ENCODE measurements around the gene TIMM10B.

Gene TIMM10B

DNA sequence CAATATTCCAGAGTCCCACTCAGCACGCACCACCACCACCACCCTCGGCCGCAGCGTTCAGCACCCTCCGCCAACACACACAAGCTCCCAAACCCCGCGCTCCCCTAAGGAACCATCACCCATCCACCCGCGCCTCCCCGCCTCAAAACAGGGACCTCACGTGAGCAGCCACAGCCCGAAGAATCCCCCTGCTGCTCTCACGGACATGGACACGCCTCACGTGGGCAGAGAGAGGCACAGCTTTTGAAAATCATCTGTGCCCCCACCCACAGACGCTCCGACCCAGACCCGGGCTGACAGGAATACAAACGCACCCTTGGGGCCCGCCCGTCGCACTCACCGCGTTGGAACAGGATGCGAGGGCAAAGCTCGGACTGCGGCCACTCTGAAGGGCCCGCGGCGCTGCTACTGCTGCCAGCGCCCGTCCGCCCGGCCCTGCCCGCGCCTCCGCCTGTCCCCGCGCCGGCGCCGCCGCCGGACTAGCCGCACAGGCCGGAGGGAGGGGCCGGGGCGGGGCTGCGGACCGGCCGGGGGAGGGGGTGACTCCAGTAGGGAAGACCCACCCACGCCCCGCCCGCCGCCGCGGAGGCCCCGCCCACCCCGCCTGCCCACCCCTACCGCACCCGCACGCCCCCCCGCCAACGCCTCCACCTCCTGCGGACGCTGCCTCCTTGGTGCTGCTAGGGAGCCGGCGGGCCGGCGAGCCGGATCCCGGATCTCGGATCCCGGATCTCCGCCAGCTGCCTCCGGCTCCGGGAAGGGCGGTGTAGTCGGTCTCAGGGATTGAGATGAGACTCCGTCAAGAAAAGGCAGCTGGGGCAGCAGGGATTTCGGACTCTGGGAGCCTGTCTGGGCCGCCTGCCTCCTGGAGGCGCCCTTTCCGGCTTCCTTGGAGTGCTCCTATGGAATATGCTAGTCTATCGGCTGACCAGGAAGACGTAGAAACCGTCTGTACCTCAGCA, 7.6 kb upstream of the TIMM10B start, which contains the start of gene TRIM3:
Gene TRIM3 (minus strand): TSS at position 491 of the 962 bp plus-strand sequence. CDS start 8,246 bp downstream, outside the sequence.
- peak; percentile 72 for DNase-seq

DNA sequence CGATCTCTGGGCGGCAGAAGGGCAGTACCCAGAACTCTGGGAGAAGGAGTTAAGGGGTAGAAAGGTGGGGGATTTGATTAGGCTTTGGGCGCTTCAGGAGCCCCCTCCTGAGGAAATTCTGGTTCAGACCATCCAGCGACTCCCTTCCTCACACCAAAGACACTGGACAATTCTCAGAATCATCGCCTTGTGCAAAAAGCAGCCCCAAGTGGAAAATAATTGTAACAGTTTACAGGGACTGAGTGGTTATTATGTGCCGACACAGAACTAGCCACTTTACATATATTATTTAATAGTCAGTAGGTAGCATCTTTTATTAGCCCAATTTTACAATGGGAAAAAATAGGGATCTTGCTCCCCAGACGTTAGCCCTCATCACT, 6.9 kb upstream of the TIMM10B start:
- no peak for DNase-seq

DNA sequence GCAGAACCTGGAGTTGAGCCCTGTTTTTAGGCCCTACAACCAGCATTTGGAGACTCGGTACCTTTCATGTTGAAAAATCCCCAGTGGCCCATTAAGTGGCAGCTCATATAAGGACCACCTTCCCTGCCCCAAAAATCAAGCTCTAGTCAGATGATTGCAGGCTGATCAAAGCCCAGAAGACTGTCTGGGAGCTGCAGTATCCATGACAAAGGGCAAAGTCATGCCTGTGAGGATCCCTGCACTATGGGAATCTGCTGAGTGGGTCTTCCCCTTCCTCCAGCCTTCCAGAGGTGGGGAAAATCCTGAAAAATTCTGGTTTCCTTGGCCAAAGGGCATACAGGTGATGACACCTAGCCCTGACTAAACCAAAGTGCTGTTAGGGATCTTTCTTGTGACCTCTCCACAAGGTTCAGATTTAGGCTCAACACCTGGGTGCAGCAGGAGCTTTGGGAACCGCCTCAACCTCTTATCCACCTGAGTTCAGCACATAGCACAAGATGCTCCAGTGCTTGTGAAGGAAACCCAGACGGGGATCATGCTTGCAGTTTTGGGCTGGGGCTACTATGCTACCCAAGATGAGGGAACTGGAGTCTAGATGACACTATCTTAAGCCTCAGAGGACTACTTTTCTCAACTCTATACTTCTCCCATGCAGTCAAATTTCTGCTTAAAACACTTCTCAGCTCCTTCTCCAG, 6.3 kb upstream of the TIMM10B start:
- no peak for DNase-seq

DNA sequence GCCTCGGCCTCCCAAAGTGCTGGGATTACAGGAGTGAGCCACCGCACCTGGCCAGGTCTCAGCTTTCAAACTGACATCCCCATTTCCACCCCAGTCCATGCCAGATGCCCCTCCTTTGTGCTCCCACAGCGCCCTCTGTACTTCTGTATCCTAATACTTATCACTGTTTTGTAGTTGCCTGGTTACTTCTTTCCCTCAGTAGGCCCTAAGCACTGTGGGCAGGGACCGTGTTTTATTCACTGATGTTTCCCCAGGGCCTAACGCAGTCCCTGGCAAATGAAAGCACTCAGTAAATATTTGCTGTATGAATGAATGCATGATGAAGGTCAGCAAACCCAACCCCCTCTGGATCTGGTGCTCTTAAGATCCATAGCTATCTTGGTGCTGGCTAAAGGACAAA, 5.4 kb upstream of the TIMM10B start:
- DNase-seq = no peak

DNA sequence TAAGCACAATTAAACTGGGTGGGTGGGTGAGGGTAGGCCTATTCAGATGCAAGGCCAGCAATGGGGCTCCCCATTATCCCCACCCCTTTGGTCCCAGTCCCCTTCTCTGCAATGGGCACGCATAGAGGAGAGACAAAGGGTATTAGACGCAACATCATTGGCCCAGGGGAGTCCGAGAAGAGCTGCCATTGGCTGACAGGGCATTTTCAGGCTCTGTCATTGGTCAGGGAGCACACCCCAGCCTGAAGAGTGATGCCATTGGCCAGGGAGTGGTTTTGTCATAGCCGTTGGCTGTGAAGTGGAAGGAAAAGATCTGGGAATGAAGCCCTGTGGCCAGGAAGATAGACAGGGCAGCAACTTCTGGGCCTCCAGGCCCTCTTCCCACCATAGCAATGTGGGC, 4.7 kb upstream of the TIMM10B start:
- no peak for DNase-seq

DNA sequence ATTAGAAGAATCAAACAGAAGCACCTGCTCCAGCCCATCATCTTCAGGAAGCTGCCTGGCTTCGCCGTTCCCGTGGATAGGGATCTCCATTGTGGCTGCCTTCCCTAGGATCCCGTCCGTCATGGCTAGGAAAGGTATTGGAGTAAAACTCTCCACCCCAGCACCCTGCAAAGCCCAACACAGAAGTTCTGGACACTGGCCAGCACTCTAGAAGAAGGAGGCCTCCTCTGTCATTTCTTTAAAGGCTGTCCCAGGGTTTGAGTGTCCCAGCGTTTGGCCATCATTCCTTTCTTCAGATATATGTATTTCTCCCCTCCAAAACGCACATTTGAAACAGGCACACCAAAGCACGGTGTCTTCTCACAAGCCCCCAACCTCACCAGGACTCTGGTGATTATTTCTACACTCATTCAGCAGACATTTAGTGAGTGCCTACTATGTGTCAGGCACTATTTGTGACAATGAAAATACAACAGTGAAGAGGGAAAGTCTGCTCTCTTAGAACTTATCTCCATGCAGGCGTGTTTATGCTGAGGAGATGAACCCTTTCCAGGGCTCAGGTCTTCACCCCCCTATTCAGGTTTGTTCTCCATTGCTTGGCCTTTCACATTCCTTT, 894 bp upstream of the TIMM10B start:
- DNase-seq = no peak

DNA sequence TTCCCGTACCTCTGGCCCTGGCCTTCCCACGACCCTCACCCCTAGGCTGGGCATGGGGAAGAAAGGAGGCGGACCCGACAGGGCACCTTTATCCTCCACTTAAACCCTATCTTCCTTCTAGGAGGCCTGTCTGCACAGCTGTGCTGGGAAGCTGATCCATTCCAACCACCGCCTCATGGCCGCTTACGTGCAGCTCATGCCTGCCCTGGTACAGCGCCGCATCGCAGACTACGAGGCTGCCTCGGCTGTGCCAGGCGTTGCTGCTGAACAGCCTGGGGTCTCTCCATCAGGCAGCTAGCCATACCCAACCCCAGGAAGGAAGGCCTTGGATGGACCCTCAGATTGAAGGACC, 599 bp downstream of the TIMM10B start:
- no peak for DNase-seq

DNA sequence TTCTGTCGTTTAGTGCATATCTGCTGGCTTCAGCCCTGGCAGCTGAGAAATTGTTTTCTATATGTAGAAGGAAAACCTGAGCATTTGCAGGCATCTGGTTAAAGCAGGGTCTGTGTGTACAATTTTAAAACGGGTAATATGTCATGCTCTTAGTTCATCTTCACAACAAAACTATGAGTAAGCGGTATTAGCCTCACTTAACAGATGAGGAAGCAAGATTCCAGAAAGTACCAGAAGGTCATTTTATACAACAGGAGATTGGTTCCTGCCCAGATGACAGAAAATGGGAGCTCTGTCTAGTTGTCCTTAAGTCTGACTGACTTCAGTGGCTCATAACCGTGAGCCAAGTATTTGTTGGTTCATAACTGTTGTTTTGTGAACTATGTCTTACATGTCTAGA, 1.1 kb downstream of the TIMM10B start:
- no peak for DNase-seq

DNA sequence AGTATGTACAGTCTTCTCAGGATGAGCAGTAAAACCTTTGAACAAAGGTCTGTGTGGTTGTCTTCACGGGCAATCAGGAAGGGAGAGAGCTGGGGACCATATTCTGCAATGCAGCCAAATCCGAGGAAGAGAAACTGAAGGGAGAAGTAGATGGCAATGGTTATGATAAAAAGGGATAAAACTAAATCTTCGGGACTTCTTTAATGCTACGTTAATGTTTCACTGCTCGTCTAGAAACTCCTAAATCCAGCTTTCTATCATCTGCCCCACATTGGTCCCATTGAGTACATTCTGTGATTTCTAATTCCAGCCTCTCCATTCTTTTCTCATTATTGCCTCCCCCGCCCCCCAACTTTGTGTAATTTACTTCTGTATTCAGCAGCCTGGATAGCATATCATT, 1.7 kb downstream of the TIMM10B start:
- no peak for DNase-seq

DNA sequence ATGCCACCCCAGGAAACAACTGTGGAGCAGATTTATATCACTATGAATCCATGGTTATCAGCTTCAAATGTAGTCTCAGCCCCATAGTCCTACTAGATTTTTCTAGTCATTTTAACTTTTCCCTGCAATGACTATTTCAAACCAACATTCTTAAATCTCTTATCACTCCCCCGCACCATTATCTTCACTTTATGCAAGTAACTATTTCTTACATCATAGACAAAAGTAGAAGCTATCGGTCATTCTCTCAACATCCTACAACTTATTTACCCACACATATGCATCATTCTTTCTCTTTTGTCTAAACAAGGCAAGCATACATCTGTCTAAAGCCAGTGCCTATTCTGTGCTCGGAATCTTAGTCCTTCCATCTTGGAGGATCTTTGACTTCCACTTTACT, 4.4 kb downstream of the TIMM10B start:
- DNase-seq = no peak

DNA sequence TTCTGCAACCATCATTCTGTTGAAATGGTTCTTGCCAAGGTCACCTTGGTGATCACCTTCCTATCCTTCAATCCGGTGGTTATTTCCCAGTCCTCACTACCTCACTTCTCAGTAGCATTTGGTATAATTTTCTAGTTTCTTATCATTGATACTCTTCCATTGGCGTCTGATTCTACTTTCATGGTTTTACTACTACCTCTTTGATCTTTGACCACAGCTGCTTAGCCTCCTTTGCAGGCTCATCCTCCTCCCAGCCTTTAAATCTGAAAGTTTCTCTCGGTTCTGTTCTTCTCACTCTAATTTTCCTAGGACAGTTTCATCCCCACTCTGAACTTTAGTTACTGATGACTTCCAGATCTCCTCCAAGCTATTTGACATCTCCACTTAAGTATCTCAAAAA, 5.0 kb downstream of the TIMM10B start:
- DNase-seq = no peak

DNA sequence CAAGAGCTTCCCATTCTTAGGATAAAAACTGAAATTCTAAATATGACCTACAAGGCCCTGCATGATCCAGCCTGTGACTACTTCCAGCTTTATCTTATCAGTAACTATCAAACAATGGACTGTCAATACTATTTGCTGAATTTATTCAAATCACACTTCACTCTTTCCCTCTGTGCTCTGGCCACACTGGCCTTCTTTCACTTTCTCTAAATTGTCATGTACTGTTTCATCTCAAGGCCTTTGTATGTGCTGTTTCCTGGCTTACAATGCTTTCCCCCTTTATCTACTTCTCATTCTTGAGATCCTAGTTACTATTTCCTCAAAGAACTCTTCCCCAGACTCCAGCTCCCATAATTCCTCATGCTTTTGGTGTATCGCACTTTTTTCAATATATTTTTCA, 5.6 kb downstream of the TIMM10B start:
- no peak for DNase-seq

DNA sequence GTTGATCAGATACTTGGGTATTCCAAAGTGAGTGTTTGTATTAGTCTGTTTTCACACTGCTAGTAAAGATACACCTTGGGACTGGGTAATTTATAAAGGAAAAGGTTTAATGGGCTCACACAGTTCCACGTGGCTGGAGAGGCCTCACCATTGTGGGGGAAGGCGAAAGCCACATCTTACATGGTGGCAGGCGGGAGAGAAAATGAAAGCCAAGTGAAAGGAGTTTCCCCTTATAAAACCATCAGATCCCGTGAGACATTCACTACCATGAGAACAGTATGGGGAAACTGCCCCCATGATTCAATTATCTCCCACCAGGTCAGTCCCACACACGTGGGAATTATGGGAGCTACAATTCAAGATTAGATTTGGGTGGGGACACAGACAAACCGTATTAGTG, 7.0 kb downstream of the TIMM10B start:
- no peak for DNase-seq

DNA sequence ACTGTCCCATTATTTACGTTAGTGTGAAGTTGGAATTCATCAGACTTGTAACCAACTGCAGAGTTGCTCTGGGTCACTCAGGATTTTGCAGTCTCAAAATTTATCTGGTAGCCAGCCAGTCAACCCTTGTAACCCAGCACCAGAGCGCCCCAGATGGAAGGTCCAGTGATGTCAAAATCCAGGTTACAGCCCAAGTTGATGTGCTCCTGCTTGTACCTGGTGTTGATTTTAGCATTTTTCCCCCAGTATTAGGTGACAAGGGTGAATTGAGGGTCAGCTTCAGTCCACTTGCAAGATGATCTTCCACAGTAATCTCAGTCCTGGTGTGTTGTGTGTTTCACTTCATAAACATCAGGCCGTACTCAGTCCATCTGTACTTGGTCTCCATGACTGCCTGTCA, 7.5 kb downstream of the TIMM10B start:
- DNase-seq = no peak

DNA sequence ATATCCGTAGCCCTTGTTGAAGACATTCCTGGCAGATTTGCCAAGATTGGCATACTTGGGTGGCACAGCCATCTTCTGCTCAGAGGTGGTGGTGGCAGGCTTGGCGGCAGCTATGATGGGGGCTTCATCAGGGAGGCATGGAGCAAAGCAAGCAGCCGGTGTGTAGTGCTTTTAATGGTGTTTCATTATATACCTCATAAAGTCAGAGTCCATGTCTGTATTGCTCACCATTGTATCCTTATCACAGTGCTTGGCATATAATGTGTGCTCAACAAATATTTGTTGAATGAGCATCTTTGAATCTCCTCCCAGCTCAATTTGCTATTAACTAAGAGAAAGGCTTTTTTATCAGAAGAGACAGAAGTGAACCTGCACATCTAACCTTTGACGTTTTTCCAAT, 8.0 kb downstream of the TIMM10B start:
- DNase-seq = no peak

DNA sequence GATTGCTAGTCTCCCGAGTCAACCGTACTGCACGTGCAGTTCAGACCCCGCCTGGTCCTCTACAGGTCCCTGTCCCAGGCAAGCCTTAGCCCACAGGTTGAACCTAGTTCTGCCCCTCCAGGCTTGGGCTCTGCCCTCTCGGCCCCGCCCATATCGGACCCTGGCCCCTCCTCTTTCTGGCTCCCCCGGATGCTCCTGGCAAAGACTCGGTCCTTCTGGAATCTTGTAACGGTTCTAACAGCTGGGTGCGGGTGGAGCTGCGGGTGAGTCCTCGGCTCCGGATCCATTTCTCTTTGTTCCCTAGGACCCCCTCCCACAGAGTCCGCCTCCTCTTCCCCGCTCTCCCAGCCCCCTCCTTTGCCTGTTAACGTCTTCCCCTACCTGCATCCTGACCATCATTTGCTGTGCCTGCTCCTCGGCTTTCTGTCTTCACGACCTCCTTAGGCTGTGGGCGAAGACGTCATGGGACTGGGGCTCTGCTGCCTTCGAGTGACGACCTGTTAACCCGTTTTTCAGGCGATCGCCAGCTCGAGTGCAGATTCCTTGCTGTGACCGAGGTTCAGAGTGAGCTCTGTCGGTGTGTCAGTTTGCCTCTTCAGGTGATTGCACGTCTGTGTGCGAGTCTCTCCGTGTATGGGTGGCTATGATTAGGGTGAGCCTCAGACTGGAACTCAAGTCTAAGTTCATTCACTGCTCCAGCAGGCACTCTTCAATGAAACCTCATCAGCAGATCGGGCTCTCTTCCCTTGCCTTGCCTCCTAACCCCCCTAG, 16.0 kb downstream of the TIMM10B start, which contains the start of gene DNHD1:
Gene DNHD1 (plus strand): TSS at position 212 of the 771 bp plus-strand sequence. CDS start 936 bp downstream, outside the sequence.
- DNase-seq = no peak

DNA sequence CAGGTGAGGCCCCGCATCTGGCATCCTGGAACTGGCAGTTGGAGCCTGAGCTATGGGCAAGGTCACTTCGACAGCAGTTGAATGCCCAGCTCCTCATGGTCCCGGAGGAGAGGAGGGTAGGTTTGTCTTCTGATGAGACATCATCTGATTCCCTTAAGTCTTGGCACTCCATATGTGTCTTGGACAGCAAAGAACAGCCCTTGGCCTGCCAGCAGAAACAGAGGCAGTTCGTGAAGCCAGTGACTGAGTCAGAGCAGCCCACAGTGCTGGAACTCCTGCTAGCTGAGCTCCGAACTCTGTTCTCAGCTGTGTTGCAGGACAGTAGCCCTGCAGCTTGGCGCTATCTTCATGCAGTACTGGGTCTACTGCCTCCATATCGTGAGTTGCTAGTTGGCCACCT, 16.8 kb downstream of the TIMM10B start:
- no peak for DNase-seq

DNA sequence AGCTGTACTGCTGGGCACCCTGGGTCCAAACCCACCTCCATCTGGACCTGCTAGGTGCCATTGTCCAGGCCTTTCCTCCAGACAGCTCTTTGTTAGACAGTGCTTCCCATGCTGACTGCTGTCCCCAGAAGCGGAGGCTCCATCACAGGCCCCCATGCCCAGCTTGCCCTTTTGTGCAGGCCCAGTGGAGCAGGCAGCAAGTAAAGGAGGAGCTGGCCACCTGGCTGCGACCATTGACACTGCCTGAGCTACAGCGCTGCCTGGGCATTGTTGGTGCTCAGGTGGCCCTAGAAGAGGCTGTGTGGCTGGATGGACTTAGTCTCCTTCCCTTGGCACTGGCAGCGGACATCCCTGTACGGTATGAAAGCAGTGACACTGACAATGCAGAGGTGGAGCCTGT, 17.2 kb downstream of the TIMM10B start:
- DNase-seq = no peak

DNA sequence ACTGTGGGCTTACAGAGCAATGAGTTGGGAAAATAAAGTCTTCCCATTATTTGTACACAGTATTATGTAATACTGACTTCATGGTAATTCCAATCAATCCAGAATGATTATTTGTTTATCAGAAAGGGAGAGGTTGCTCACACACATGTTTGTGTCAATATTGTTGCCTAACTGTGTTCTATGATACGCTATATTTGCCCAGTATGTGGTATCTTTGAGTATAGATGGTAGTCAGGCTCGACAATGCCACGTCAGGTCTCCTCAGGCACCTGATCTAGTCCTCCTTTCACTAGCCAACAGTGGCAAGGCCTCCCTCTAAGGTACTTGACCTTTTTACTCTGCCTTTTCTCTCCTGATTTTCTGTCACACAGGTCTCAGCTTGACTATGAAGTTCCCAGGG, 21.1 kb downstream of the TIMM10B start:
- no peak for DNase-seq

DNA sequence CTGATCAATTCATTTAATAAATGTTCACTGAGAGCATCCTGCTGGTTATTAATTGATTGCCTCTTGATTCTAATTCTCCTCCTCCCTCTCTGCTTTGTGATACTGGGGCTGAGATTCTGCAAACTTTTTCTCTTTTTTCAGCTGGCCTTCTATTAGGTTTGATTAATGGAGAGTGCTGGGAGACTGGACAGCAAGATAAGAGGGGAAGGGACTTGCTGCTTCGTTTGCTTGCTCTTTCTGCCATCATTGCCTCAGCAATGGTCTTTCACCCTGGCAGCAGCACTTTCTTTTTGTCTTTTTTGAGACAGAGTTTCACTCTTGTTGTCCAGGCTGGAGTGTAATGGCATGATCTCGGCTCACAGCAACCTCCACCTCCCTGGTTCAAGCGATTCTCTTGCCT, 22.9 kb downstream of the TIMM10B start:
- no peak for DNase-seq

DNA sequence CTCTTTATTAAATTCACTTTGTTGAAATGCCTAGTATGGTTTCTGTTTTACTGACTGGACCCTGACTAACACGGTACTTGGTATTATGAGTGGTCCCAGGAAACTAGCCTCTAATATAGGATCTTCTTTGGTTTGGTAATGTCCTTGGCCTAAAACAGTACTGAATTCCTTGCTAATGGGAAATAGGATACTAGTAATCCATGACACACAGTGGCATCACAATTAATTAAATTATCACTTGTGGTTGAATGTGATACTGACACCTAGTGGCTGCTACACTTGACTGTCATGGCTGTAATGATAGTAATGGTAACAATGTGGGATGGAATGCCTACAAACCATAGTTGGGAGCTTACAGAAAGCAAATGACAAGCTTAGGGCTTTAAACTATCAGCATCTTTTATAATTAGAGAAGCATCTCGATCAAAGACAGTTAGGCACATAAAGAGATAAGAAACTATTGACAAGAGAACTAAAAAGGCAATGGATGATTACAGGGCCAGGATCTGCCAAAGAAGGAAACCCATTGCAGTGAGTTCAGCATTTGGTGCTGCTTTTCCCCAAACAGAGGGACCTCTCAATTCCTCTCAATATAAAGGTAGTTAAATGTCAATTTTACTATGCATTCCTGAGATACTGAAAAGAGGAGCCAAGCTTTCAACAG, 24.4 kb downstream of the TIMM10B start:
- no peak for DNase-seq

DNA sequence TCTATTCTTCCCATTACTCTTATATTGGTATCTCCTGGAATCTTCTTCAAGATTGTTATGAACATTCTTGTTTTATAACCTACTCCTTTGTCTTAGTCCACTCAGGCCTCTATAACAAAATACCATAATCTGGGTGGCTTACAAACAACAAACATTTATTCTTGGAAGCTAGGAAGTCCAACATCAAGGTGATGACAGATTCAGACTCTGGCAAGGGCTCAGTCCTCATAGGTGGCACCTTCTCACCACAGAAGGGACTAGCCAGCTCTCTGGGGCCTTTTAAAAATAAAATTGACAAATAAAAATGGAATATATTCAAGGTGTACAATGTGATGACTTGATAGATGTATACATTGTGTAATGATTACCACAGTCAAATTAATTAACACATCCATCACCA, 35.6 kb downstream of the TIMM10B start:
- DNase-seq = no peak

All from activated gamma-delta T cell treated with Interleukin-2 at 50 U/mL for 16 hours (primary cell).